GM23338 (cell line): Measurements from ENCODE around the gene CYYR1.

Experiments used
- CREB1 ChIP-seq: fragments of 250-450 bp; sonication (Bioruptor Pico); IDR thresholded peaks from 2 replicates; pipeline ENCODE4 v1.5.0; 2020; ENCODE audit warnings: low read depth, mild to moderate bottlenecking, moderate library complexity
- EZH2 ChIP-seq: fragments of 200-600 bp; sonication (generic); IDR thresholded peaks from one replicate; pipeline ENCODE4 v1.8.0; 2017; ENCODE audit warnings: antibody characterized with exemption, mild to moderate bottlenecking, low read depth; ENCODE audit not compliant: unreplicated experiment
- EZH2phosphoT487 ChIP-seq: fragments of 200-600 bp; sonication (generic); IDR thresholded peaks from one replicate; pipeline ENCODE4 v1.8.1; 2018; ENCODE audit warnings: antibody characterized with exemption; ENCODE audit not compliant: unreplicated experiment
- POLR2AphosphoS5 ChIP-seq: IDR thresholded peaks from 2 replicates; pipeline ENCODE4 v1.6.1; 2016; ENCODE audit warnings: antibody characterized with exemption, low read depth
- ZNF331 ChIP-seq: fragments of 250-450 bp; sonication (Bioruptor Pico); IDR thresholded peaks from 2 replicates; pipeline ENCODE4 v1.5.0; 2020; ENCODE audit warnings: low read depth, mild to moderate bottlenecking, moderate library complexity
- TF ChIP-seq, protein P1 (sequence below), 2 experiments: fragments of 200-600 bp in 1 of 2; sonication (generic) in 1 of 2; conservative IDR thresholded peaks; 2 replicates each; pipeline versions ENCODE4 v1.5.1 to v1.6.1; 2016 to 2017; ENCODE audit warnings: antibody characterized with exemption in 2 of 2, low read depth in 2 of 2, mild to moderate bottlenecking in 2 of 2, moderate library complexity in 1 of 2
- TF ChIP-seq, protein P2 (sequence below): IDR thresholded peaks from one replicate; pipeline ENCODE4 v1.6.1; 2018; ENCODE audit warnings: antibody characterized with exemption; ENCODE audit not compliant: unreplicated experiment
- TF ChIP-seq, protein P3 (sequence below): fragments of 250-450 bp; sonication (Bioruptor Pico); IDR thresholded peaks from 2 replicates; pipeline ENCODE4 v1.5.0; 2020; ENCODE audit warnings: mild to moderate bottlenecking, moderate library complexity

DNA sequence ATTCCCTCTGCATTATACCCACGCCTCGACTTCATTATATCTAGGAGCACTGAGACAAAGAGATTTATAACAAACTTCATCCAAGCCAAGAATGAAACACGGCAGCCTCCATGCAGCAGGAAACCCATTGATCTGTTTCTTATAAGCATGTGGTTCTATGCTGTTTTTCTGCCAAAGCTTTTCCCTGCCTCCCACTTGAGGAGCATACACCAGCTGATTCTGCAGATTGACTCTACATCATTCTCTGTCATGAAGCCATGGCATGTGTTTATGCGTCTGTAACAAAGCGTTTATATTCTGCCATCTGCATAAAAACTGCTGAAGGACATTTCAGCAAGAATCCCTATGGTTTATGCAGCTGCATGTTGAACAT lies 102.0 kb downstream of the CYYR1 start:
- TF ChIP-seq, protein P1, sequence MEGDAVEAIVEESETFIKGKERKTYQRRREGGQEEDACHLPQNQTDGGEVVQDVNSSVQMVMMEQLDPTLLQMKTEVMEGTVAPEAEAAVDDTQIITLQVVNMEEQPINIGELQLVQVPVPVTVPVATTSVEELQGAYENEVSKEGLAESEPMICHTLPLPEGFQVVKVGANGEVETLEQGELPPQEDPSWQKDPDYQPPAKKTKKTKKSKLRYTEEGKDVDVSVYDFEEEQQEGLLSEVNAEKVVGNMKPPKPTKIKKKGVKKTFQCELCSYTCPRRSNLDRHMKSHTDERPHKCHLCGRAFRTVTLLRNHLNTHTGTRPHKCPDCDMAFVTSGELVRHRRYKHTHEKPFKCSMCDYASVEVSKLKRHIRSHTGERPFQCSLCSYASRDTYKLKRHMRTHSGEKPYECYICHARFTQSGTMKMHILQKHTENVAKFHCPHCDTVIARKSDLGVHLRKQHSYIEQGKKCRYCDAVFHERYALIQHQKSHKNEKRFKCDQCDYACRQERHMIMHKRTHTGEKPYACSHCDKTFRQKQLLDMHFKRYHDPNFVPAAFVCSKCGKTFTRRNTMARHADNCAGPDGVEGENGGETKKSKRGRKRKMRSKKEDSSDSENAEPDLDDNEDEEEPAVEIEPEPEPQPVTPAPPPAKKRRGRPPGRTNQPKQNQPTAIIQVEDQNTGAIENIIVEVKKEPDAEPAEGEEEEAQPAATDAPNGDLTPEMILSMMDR (conservative IDR thresholded peaks at IDR 0.05; ENCODE audit: low read depth in 2 of 2) = no peak
- TF ChIP-seq, protein P2, sequence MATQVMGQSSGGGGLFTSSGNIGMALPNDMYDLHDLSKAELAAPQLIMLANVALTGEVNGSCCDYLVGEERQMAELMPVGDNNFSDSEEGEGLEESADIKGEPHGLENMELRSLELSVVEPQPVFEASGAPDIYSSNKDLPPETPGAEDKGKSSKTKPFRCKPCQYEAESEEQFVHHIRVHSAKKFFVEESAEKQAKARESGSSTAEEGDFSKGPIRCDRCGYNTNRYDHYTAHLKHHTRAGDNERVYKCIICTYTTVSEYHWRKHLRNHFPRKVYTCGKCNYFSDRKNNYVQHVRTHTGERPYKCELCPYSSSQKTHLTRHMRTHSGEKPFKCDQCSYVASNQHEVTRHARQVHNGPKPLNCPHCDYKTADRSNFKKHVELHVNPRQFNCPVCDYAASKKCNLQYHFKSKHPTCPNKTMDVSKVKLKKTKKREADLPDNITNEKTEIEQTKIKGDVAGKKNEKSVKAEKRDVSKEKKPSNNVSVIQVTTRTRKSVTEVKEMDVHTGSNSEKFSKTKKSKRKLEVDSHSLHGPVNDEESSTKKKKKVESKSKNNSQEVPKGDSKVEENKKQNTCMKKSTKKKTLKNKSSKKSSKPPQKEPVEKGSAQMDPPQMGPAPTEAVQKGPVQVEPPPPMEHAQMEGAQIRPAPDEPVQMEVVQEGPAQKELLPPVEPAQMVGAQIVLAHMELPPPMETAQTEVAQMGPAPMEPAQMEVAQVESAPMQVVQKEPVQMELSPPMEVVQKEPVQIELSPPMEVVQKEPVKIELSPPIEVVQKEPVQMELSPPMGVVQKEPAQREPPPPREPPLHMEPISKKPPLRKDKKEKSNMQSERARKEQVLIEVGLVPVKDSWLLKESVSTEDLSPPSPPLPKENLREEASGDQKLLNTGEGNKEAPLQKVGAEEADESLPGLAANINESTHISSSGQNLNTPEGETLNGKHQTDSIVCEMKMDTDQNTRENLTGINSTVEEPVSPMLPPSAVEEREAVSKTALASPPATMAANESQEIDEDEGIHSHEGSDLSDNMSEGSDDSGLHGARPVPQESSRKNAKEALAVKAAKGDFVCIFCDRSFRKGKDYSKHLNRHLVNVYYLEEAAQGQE = no peak
- TF ChIP-seq ZNF331 (CRISPR knock-in tag) = no peak
- TF ChIP-seq POLR2AphosphoS5 = no peak
- TF ChIP-seq EZH2 = no peak
- TF ChIP-seq EZH2phosphoT487 = no peak
- TF ChIP-seq CREB1 (CRISPR knock-in tag) = no peak
- TF ChIP-seq, protein P3, sequence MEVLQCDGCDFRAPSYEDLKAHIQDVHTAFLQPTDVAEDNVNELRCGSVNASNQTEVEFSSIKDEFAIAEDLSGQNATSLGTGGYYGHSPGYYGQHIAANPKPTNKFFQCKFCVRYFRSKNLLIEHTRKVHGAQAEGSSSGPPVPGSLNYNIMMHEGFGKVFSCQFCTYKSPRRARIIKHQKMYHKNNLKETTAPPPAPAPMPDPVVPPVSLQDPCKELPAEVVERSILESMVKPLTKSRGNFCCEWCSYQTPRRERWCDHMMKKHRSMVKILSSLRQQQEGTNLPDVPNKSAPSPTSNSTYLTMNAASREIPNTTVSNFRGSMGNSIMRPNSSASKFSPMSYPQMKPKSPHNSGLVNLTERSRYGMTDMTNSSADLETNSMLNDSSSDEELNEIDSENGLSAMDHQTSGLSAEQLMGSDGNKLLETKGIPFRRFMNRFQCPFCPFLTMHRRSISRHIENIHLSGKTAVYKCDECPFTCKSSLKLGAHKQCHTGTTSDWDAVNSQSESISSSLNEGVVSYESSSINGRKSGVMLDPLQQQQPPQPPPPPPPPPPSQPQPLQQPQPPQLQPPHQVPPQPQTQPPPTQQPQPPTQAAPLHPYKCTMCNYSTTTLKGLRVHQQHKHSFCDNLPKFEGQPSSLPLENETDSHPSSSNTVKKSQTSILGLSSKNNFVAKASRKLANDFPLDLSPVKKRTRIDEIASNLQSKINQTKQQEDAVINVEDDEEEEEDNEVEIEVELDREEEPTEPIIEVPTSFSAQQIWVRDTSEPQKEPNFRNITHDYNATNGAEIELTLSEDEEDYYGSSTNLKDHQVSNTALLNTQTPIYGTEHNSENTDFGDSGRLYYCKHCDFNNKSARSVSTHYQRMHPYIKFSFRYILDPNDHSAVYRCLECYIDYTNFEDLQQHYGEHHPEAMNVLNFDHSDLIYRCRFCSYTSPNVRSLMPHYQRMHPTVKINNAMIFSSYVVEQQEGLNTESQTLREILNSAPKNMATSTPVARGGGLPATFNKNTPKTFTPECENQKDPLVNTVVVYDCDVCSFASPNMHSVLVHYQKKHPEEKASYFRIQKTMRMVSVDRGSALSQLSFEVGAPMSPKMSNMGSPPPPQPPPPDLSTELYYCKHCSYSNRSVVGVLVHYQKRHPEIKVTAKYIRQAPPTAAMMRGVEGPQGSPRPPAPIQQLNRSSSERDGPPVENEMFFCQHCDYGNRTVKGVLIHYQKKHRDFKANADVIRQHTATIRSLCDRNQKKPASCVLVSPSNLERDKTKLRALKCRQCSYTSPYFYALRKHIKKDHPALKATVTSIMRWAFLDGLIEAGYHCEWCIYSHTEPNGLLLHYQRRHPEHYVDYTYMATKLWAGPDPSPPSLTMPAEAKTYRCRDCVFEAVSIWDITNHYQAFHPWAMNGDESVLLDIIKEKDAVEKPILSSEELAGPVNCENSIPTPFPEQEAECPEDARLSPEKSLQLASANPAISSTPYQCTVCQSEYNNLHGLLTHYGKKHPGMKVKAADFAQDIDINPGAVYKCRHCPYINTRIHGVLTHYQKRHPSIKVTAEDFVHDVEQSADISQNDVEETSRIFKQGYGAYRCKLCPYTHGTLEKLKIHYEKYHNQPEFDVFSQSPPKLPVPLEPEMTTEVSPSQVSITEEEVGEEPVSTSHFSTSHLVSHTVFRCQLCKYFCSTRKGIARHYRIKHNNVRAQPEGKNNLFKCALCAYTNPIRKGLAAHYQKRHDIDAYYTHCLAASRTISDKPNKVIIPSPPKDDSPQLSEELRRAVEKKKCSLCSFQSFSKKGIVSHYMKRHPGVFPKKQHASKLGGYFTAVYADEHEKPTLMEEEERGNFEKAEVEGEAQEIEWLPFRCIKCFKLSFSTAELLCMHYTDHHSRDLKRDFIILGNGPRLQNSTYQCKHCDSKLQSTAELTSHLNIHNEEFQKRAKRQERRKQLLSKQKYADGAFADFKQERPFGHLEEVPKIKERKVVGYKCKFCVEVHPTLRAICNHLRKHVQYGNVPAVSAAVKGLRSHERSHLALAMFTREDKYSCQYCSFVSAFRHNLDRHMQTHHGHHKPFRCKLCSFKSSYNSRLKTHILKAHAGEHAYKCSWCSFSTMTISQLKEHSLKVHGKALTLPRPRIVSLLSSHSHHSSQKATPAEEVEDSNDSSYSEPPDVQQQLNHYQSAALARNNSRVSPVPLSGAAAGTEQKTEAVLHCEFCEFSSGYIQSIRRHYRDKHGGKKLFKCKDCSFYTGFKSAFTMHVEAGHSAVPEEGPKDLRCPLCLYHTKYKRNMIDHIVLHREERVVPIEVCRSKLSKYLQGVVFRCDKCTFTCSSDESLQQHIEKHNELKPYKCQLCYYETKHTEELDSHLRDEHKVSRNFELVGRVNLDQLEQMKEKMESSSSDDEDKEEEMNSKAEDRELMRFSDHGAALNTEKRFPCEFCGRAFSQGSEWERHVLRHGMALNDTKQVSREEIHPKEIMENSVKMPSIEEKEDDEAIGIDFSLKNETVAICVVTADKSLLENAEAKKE (CRISPR knock-in tag) = no peak
